C1 segment of cervical spinal cord (tissue), 14 donors: ENCODE measurements around the gene JAM3.
"Not testable (repeated sequence)": the region's sequence is repeated elsewhere in the genome, so short reads cannot be mapped to it uniquely, and the experiment has no call there.

ENCODE experiments used
- DNase-seq, 14 donors: peaks; one replicate each; lab custom pipeline; 2025; lab: John Stamatoyannopoulos, UW

The JAM3 gene

DNA sequence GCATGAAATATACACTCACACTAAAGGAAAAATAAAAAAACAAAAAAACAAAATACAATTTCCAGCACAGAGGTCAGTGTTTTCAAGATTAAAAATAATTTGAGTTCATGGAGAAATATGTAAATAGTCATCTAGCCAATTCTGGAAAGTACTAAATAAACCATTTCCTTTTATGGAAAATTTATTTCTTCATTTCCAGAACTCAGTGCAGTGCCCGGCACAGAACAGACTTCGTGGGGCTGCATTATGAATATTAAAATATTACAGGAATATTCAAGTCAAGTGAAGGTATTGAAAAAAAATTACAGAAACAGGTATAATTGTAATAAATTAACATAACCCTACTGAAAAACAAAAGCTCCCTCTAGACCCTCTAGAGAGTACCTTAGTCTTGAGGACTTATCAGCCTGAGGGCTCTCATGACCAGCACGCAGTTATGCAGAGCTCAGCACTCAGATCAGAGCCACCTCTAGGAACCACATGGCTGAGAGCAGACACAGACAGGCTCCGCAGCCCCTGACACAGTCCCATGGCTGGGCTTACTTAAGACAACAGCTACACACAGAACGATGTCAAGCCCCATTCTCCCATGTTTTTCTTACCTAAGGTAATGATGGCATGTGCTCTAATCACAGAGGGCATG lies 109.3 kb downstream of the JAM3 start:
- DNase-seq, result no peak

DNA sequence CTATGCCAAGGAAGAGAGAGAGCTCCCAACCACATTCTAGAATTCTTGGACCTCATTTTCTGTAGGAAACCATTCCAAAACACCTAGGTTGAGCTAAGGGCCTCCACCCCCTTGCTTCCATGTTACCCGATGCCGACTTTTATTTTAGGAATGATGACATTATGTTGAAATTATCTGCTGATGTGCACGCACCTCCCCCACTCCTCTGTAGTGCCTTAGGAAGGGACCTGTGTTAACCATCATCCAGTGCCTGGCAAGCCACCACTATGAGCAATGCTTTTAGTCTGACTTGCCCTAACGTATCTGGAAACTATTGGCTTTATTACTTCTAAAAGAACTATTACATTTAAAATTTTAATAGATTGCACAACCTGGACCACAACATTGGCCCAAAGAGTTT lies 112.8 kb downstream of the JAM3 start:
- DNase-seq, result no peak

DNA sequence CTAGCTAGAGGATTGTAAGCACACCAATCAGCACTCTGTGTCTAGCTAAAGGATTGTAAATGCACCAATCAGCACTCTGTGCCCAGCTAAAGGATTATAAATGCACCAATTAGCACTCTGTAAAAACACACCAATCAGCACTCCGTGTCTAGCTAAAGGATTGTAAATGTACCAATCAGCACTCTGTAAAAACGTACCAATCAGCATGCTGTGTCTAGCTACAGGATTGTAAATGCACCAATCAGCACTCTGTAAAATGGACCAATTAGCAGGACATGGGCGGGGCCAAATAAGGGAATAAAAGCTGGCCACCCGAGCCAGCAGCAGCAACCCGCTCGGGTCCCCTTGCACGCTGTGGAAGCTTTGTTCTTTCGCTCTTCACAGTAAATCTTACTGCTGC lies 119.2 kb downstream of the JAM3 start:
- not testable (repeated sequence) for DNase-seq

DNA sequence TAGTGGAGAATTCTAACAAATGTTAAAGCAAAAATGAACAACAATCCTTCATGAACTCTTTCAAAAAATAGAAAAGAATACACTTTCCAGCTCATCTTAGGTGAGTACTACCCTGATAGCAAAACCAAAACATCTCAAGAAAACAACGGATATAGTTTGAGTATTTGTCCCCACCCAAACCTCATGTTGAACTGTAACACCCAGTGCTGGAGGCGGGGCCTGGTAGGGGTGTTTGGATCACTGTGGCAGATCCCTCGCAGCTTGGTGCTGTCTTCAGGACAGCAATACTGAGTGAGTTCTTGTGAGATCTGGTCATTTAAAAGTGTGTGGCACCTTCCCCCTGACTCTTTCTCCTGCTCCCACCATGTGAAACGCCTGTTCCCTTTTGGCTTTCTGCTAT lies 127.9 kb downstream of the JAM3 start:
- DNase-seq, result no peak

DNA sequence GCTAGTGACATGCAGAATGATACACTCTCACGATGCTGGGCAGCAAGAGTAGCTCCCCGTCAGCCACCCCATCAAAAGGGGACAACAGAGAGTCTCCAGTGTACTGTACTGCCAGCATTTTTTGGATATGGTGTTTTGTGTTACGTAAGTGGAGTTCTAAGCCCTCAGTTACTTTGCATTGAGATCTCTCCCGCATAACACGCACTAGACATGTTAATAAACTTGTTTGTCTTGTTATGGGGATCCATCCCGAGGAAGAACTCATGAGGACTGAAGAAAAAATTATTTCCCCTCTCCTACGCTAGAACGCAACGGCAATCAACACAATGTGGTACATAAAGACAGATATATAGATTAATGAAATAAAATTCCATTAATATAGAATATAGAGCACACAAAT lies 130.7 kb downstream of the JAM3 start:
- no peak for DNase-seq

DNA sequence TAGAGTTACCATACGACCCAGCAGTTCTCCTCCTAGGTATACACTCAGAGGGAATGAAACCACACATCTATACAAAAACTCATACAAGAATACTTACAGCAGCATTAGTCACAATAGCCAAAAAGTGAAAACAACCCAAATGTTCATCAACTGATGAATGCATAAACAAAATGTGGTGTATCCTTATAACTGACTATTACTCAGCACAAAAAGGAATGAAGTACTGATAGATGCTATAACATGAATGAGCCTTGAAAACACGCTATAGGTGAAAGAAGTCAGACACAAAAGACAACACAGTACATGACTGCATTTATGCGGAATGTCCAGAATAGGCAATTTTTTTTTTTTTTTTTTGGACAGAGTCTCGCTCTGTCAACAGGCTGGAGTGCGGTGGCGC lies 131.8 kb downstream of the JAM3 start:
- DNase-seq, result no peak
